Neural cell (in vitro differentiated cells): Measurements from ENCODE around the gene CTBP2. TPM values are rescaled to one million over a fixed set of nuclear protein-coding genes. Genes with fewer than 3 reads are reported as not detected.
"Not testable (repeated sequence)": the region's sequence is repeated elsewhere in the genome, so short reads cannot be mapped to it uniquely, and the experiment has no call there.

Experiments used
- H2AFZ ChIP-seq: fragments of 200-600, 300-800 bp; sonication (generic), shearing (Covaris generic); 2 replicates; pipeline ENCODE4 v1.6.0; 2014; ENCODE audit warnings: low read depth, mild to moderate bottlenecking, antibody characterized with exemption, low read length, moderate library complexity
- H3F3A ChIP-seq: fragments of 200-600 bp; shearing (Covaris generic); 2 replicates; pipeline ENCODE4 v1.6.1; 2016; ENCODE audit warnings: mild to moderate bottlenecking, moderate library complexity, mixed read lengths, antibody characterized with exemption, low read length; ENCODE audit not compliant: insufficient read depth, poor library complexity, severe bottlenecking
- H3K27ac ChIP-seq: fragments of 200-600, 300-800 bp; sonication (generic), shearing (Covaris generic); 2 replicates; pipeline ENCODE4 v1.5.1; 2014; ENCODE audit warnings: mild to moderate bottlenecking, low read length, moderate library complexity
- H3K27me3 ChIP-seq: fragments of 300-800, 200-600 bp; sonication (generic), shearing (Covaris generic); 2 replicates; pipeline ENCODE4 v1.6.0; 2014; ENCODE audit warnings: mild to moderate bottlenecking, low read depth, low read length, moderate library complexity; ENCODE audit not compliant: insufficient read depth
- H3K36me3 ChIP-seq: fragments of 300-800, 200-600 bp; sonication (generic), shearing (Covaris generic); 2 replicates; pipeline ENCODE4 v1.5.1; 2014; ENCODE audit warnings: mild to moderate bottlenecking, antibody characterized with exemption, low read length, moderate library complexity; ENCODE audit not compliant: insufficient read depth
- H3K4me2 ChIP-seq: fragments of 300-800, 200-600 bp; sonication (generic), shearing (Covaris generic); 2 replicates; pipeline ENCODE4 v1.6.0; 2014; ENCODE audit warnings: mild to moderate bottlenecking, low read length
- H3K4me3 ChIP-seq: fragments of 300-800, 200-600 bp; sonication (generic), shearing (Covaris generic); 2 replicates; pipeline ENCODE4 v1.5.1; 2014; ENCODE audit warnings: mild to moderate bottlenecking, low read length, moderate library complexity
- H3K79me2 ChIP-seq: fragments of 200-600 bp; shearing (Covaris generic); replicated peaks from 2 replicates; pipeline ENCODE4 v1.6.0; 2014; ENCODE audit warnings: mild to moderate bottlenecking, low read length, moderate library complexity; ENCODE audit not compliant: insufficient read depth
- H3K9ac ChIP-seq: fragments of 300-800, 200-600 bp; sonication (generic), shearing (Covaris generic); 2 replicates; pipeline ENCODE4 v1.6.1; 2016; ENCODE audit warnings: mild to moderate bottlenecking, low read length, mixed read lengths
- H3K9me2 ChIP-seq: fragments of 200-600 bp; shearing (Covaris generic); 2 replicates; pipeline ENCODE4 v1.6.1; 2016; ENCODE audit warnings: mild to moderate bottlenecking, low read length, mixed read lengths; ENCODE audit not compliant: insufficient read depth
- H3K9me3 ChIP-seq: fragments of 200-600, 300-800 bp; sonication (generic), shearing (Covaris generic); 2 replicates; pipeline ENCODE4 v1.6.1; 2016; ENCODE audit warnings: mild to moderate bottlenecking, mixed run types, low read length, moderate library complexity, mixed read lengths
- H4K20me1 ChIP-seq: fragments of 200-600 bp; shearing (Covaris generic); 2 replicates; pipeline ENCODE4 v1.6.1; 2016; ENCODE audit warnings: mild to moderate bottlenecking, mixed run types; ENCODE audit not compliant: insufficient read depth
- EP300 ChIP-seq: fragments of 450-650 bp; conservative IDR thresholded peaks from 2 replicates; pipeline ENCODE4 v1.6.1; 2014; ENCODE audit warnings: antibody characterized with exemption, mild to moderate bottlenecking, moderate library complexity; ENCODE audit not compliant: poor library complexity, severe bottlenecking
- EZH2 ChIP-seq: fragments of 200-600, 300-800 bp; shearing (Covaris generic), sonication (generic); IDR thresholded peaks from 2 replicates; pipeline ENCODE4 v1.6.1; 2014; ENCODE audit warnings: antibody characterized with exemption, low read length, borderline replicate concordance, mild to moderate bottlenecking; ENCODE audit not compliant: insufficient read depth, poor library complexity, severe bottlenecking
- MXI1 ChIP-seq: fragments of 450-650 bp; conservative IDR thresholded peaks from 2 replicates; pipeline ENCODE4 v1.6.1; 2014; ENCODE audit warnings: antibody characterized with exemption, mild to moderate bottlenecking; ENCODE audit not compliant: poor library complexity, severe bottlenecking
- POLR2AphosphoS5 ChIP-seq: IDR thresholded peaks from 2 replicates; pipeline ENCODE4 v1.6.1; 2012
- RAD21 ChIP-seq: fragments of 450-650 bp; conservative IDR thresholded peaks from 2 replicates; pipeline ENCODE4 v1.6.1; 2014; ENCODE audit warnings: antibody characterized with exemption, mild to moderate bottlenecking, moderate library complexity
- SMC3 ChIP-seq: fragments of 450-650 bp; conservative IDR thresholded peaks from 2 replicates; pipeline ENCODE4 v1.6.1; 2014; ENCODE audit warnings: antibody characterized with exemption, mild to moderate bottlenecking, moderate library complexity; ENCODE audit not compliant: poor library complexity
- TAF1 ChIP-seq: IDR thresholded peaks from 2 replicates; pipeline ENCODE4 v1.6.1; 2012; ENCODE audit warnings: low read depth
- polyA plus RNA-seq: library from polyadenylated mRNA; depleted of rRNA; stranded (reverse); fragments of >200 nt; gene quantifications from 2 replicates; pipeline ENCODE4 v1.2.3, GENCODE V29; 2014
- TF ChIP-seq, protein P1 (sequence below): IDR thresholded peaks from 2 replicates; pipeline ENCODE4 v1.6.1; 2012; ENCODE audit warnings: borderline replicate concordance

CTBP2 gene
- polyA plus RNA-seq, 1 donor from 2014 or later: 59.5 TPM

- TF ChIP-seq SMC3 (no peak), RAD21 (no peak), TAF1 (no peak)
These were observed 4.1 kb upstream of the CTBP2 start for GRCh38 chr10:125164421-125164820.

DNA sequence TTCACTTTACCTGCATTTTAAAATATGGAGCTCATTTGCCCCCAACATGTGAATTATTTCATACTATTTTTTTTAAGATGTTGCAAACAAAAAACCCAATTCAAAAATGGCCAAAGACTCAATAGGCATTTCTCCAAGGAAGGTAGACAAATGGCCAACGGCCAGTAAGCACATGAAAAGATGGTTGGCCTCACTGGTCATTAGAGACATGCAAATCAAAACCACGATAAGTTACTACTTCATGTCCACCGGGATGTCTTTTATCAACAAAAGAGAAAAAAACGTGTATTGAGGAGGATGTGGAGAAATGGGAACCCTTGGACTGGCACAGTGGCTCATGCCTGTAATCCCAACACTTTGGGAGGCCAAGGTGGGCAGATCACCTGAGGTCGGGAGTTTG lies 3.4 kb upstream of the CTBP2 start:
- H3K27me3 ChIP-seq: peaks cover 28% of the 10 kb centered on the region

More at GRCh38 chr10:125164421-125164820, 4.1 kb upstream of the CTBP2 start:
- Histone ChIP-seq H3K27ac (no peak overlapping the region), H4K20me1 (no peaks in the 10 kb centered on the region), H3K9me2 (no peaks in the 10 kb centered on the region), H2AFZ (no peak overlapping the region), H3F3A (no peaks in the 10 kb centered on the region), H3K4me2 (no peak overlapping the region), H3K9me3 (no peaks in the 10 kb centered on the region), H3K36me3 (no peaks in the 10 kb centered on the region), H3K27me3 (peaks cover 31% of the 10 kb centered on the region), H3K4me3 (no peak overlapping the region), H3K9ac (no peak overlapping the region), H3K79me2 (no peaks in the 10 kb centered on the region)

GRCh38 chr10:125163312-125163711 lies 2.9 kb upstream of the CTBP2 start:
- H3K4me2 ChIP-seq, H3K9me2 ChIP-seq, H3F3A ChIP-seq, H3K79me2 ChIP-seq, H3K4me3 ChIP-seq, H2AFZ ChIP-seq, H3K27ac ChIP-seq, H3K9me3 ChIP-seq, H3K36me3 ChIP-seq, H3K9ac ChIP-seq, H4K20me1 ChIP-seq: not testable (repeated sequence)
- peaks cover 23% of the 10 kb centered on the region for H3K27me3 ChIP-seq

More for the DNA sequence above, 3.4 kb upstream of the CTBP2 start:
- no peak overlapping the region for H3K4me2 ChIP-seq
- H3F3A ChIP-seq: no peaks in the 10 kb centered on the region
- H4K20me1 ChIP-seq: no peaks in the 10 kb centered on the region
- H3K9me2 ChIP-seq: no peaks in the 10 kb centered on the region
- no peaks in the 10 kb centered on the region for H3K79me2 ChIP-seq
- no peak overlapping the region for H3K4me3 ChIP-seq
- no peak for TF ChIP-seq MXI1
- TF ChIP-seq, protein P1, sequence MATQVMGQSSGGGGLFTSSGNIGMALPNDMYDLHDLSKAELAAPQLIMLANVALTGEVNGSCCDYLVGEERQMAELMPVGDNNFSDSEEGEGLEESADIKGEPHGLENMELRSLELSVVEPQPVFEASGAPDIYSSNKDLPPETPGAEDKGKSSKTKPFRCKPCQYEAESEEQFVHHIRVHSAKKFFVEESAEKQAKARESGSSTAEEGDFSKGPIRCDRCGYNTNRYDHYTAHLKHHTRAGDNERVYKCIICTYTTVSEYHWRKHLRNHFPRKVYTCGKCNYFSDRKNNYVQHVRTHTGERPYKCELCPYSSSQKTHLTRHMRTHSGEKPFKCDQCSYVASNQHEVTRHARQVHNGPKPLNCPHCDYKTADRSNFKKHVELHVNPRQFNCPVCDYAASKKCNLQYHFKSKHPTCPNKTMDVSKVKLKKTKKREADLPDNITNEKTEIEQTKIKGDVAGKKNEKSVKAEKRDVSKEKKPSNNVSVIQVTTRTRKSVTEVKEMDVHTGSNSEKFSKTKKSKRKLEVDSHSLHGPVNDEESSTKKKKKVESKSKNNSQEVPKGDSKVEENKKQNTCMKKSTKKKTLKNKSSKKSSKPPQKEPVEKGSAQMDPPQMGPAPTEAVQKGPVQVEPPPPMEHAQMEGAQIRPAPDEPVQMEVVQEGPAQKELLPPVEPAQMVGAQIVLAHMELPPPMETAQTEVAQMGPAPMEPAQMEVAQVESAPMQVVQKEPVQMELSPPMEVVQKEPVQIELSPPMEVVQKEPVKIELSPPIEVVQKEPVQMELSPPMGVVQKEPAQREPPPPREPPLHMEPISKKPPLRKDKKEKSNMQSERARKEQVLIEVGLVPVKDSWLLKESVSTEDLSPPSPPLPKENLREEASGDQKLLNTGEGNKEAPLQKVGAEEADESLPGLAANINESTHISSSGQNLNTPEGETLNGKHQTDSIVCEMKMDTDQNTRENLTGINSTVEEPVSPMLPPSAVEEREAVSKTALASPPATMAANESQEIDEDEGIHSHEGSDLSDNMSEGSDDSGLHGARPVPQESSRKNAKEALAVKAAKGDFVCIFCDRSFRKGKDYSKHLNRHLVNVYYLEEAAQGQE: no peak
- H3K27ac ChIP-seq: no peak overlapping the region
- H3K36me3 ChIP-seq: no peaks in the 10 kb centered on the region
- no peaks in the 10 kb centered on the region for H3K9me3 ChIP-seq
- H2AFZ ChIP-seq: no peak overlapping the region
- H3K9ac ChIP-seq: no peak overlapping the region

- no peak overlapping the region for H3K4me2 ChIP-seq
- H3K36me3 ChIP-seq: no peaks in the 10 kb centered on the region
- no peaks in the 10 kb centered on the region for H3K9me3 ChIP-seq
- H3K27me3 ChIP-seq: peaks cover 19% of the 10 kb centered on the region
- no peak overlapping the region for H2AFZ ChIP-seq
- no peaks in the 10 kb centered on the region for H4K20me1 ChIP-seq
- H3K9ac ChIP-seq: no peak overlapping the region
- no peak overlapping the region for H3K27ac ChIP-seq
- peaks cover 14% of the 10 kb centered on the region for H3K79me2 ChIP-seq
- no peaks in the 10 kb centered on the region for H3K9me2 ChIP-seq
- H3K4me3 ChIP-seq: peak overlapping the region; percentile 68
- H3F3A ChIP-seq: no peaks in the 10 kb centered on the region
- TF ChIP-seq TAF1: no peak
- TF ChIP-seq RAD21: no peak
- no peak for TF ChIP-seq EP300
- TF ChIP-seq MXI1: no peak
- TF ChIP-seq SMC3: no peak
- no peak for TF ChIP-seq EZH2
- TF ChIP-seq, protein P1: no peak
- TF ChIP-seq POLR2AphosphoS5: no peak
These were observed 2.0 kb upstream of the CTBP2 start for GRCh38 chr10:125162120-125162931.
